HG02623 (cell line): Measurements from ENCODE around the gene CCDC66.
"Not testable (repeated sequence)": the region's sequence is repeated elsewhere in the genome, so short reads cannot be mapped to it uniquely, and the experiment has no call there.

ENCODE experiments used
- ATAC-seq: cut with Tn5 transposase; IDR thresholded peaks from one replicate; pipeline ENCODE4 v1.9.1; 2021; ENCODE audit warnings: moderate library complexity; ENCODE audit not compliant: unreplicated experiment

Gene CCDC66

GRCh38 chr3:56556908-56557830 lies at the start of gene CCDC66:
CCDC66 (plus strand) TSS chr3:56557175; CDS start chr3:56557243, 68 bp downstream.
- ATAC-seq, result peak; percentile 100

DNA sequence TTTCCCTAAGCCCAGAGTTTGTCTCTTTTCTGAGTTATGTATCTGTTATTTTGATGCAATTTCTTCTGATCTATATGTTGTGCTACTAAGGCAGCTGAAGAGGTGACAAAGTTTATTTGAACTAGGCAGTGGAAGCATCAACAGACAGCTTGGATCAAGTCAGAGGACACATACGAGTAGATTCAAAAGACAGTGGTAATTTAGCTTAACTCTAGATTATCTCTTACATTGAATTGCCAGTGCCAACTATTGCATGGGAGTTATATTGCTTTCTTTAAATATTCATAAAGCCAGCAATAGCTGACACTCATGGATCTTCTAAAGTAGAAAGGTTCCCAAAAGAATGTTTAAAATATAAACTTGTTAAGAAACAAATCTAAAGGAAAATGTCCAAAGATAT lies 37.3 kb upstream of the CCDC66 start:
- ATAC-seq, result no peak

DNA sequence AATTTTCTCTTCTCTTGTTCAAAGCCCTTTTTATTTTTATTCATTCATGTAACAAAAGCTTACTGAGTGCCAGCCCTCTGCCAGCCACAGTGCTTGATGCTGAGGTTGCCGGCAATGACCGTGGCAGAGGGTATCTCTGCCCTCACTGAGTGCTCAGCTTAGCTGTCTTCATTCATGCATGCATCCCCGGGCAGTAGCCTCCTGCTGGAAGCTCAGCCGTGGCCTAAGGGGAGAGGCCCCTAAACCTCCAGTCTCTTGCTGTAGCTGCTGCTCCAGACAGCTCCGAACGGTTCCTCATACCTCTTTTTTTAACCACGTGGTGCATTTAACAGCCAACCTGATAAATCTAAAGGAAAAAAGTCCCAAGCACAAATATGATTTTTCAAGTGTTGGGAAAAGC lies 34.6 kb upstream of the CCDC66 start:
- ATAC-seq, result no peak

DNA sequence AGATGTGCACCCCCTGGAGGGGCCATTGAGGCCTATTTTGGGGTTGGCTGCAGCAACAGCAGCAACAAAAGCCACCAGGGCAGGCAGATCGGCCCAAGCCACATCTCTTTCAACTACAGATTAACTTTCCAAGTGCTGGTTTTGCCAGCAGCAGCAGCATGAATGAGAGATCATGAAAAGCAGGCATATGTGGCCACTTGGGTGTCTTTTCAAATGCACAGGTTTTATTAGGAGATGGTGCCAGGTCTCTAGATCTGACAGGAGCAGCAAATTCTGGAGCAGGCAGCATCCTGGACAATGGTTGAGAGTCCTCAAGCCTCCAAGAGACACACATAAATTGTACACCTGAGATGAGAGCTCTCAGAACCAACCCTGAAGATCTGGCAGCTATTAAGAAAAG lies 31.7 kb upstream of the CCDC66 start:
- ATAC-seq, result no peak

DNA sequence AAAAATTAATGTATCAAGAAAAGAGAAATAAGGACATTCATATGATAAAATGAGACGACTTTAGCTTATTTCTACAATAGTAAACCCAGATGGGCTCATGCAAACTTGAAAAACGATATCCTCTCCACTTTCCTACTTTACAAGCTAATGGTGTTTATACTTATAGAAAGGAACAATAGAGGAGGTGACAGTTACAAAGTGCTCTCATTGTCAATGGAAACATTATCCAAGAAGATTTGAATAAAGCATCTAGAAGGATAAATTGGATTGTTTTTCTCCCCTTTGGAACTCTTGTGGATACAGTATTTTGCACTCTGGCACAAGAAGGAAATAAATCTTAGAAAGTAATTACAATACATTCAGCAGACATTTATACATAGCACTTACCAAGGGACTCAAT lies 20.2 kb upstream of the CCDC66 start:
- no peak for ATAC-seq

GRCh38 chr3:56547486-56547885 lies 9.5 kb upstream of the CCDC66 start:
- no peak for ATAC-seq

- ATAC-seq, result peak; percentile 1
Observed at GRCh38 chr3:56557831-56558170, 826 bp downstream of the CCDC66 start.

DNA sequence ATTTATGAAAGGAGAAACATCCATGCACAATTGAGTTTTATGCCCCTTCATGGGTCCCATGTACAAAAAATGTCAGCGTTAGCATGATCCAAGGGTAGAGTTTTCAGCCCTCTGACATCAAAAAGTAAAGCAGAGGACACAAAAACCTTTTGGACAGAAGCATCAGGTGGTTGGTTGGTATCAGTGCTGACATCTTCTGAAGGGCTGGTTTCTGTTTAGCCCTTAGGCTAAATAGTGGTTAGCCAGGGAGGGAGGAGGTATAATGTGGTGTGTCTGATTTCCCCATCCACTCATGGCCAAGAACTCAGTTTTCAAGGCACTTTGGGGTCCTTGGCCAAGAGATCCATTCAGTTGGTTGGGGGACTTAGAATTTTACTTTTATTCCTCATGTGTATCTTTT lies 16.5 kb downstream of the CCDC66 start:
- no peak for ATAC-seq

DNA sequence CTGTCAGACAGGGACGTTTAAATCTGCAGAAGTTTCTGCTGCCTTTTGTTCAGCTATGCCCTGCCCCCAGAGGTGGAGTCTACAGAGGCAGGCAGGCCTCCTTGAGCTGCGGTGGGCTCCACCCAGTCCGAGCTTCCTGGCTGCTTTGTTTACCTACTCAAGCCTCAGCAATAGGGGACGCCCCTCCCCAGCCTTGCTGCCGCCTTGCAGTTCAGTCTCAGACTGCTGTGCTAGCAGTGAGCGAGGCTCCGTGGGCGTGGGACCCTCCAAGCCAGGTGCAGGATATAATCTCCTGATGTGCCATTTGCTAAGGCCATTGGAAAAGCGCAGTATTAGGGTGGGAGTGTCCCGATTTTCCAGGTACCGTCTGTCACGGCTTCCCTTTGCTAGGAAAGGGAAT lies 25.0 kb downstream of the CCDC66 start:
- not testable (repeated sequence) for ATAC-seq

DNA sequence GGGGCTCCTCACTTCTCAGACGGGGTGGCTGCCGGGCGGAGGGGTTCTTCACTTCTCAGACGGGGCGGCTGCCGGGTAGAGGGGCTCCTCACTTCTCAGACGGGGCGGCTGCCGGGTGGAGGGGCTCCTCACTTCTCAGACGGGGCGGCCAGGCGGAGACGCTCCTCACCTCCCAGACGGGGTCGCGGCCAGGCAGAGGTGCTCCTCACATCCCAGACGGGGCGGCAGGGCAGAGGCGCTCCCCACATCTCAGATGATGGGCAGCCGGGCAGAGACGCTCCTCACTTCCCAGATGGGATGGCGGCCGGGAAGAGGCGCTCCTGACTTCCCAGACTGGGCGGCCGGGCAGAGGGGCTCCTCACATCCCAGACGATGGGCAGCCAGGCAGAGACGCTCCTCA lies 27.3 kb downstream of the CCDC66 start:
- ATAC-seq, result not testable (repeated sequence)

DNA sequence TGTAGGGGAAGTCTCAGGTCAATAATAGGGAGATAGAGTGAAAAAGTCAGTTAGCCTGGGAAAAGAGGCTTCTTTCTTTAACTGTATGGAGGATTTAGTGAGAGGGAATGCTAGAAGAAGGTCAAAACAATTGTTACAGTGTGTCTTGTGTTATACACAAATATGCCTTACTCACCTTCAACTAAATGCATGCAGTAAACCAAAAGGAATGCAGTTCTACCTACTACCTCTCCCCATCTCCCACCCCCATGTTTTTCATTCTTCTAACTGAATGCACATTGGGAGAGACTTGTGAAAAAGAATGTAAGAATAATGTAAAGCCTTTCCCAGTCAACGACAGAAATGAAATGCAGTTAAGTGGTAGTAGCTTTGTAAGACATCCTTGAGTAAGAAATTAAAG lies 33.8 kb downstream of the CCDC66 start:
- no peak for ATAC-seq

DNA sequence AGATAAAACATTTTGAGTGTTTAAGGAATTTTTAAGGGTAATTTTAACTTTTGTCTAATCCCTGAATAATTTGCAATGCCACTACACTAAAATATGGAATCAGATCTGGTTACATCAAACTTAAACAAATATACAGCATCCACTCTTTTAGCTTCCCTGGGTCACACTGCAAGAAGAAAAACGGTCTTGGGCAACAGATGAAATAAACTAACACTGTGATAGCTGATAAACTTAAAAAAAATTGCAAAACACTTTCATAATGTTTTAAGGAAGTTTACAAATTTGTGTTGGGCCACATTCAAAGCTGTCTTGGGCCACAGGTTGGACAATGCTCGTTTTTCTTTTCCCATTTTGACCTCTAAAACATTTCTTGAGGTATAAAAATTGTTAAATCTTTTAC lies 34.3 kb downstream of the CCDC66 start:
- no peak for ATAC-seq

GRCh38 chr3:56593455-56594158 lies 36.6 kb downstream of the CCDC66 start:
- ATAC-seq, result no peak

DNA sequence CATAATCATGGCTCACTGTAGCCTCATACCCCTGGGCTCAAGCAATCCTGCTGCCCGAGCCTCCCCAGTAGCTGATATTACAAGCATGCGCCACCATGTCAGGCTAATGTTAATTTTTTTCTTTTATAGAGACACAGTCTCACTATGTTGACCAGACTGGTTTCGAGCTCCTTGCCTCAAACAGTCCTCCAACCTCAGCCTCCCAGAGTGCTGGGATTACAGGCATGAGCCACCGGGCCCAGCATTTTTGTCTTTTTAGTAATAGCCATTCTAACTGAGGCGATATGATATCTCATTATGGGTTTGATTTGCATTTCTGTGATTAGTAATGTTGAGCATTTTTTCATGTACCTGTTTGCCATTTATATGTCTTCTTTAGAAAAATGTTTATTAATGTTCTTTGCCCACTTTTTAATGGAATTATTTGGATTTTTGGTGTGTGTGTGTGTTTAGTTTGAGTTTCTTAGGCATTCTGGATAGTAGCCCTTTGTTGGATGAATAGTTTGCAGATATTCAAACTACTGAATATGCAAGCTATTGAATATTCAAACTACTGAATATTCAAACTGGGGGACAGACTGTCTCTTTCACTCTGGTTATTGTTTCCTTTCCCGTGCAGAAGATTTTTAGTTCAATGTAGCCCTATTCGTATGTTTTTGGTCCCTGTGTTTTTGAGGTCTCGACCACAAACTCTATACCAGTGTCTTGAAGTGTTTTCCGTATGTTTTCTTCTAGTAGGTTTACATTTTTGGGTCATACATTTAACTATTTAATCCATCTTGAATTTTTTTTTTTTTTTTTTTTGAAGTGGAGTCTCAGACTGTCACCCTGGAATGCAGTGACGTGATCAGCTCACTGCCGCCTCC lies 39.2 kb downstream of the CCDC66 start:
- no peak for ATAC-seq

GRCh38 chr3:56608479-56608878 lies 51.5 kb downstream of the CCDC66 start:
- ATAC-seq, result not testable (repeated sequence)

DNA sequence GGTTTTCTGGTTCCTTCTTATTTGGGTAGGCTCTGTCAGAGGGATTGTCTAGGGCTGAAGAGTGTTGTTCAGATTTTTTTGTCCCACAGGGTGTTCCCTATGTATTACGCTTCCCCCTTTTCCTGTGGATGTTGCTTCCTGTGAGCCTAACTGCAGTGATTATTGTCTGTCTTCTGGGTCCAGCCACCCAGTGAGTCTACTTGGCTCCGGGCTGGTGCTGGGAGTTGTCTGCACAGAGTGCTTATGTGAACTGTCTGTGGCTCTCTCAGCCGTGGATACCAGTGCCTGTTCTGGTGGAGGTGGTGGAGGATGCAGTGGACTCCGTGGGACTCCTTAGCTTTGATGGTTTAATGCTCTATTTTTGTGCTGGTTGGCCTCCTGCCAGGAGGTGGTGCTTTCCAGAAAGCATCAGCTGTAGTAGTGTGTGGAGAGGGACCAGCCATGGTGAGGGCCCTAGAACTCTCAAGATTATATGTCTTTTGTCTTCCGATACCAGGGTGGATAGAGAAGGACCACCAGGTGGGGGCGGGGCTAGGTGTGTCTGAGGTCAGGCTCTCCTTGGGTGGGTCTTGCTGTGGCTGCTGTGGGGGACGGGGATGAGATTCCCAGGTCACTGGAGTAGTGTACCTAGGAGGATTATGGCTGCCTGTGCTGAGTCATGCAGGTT lies 53.8 kb downstream of the CCDC66 start:
- ATAC-seq, result no peak

GRCh38 chr3:56611364-56611763 lies 54.4 kb downstream of the CCDC66 start:
- ATAC-seq, result no peak

GRCh38 chr3:56612146-56612545 lies 55.2 kb downstream of the CCDC66 start:
- ATAC-seq, result no peak

DNA sequence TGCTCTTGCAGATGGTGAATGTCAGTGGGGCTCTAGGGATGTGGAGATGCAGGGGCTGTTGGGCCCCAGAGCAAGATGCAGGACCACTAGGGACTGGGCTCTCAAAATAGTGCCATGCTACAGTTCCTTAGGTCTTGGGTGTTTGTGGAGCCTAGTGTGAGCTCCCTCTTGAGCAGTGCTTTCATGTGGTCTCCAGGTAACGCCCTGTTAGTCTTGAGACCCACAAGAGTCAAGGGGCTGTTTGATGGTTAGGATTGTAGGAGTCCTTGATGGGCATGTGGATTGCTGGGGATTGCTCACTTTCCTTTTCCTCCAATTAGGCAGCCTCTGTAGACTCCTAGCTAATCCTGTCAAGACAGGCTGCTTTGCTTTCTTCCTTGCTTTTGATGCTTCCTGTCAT lies 56.0 kb downstream of the CCDC66 start:
- no peak for ATAC-seq

- ATAC-seq, result no peak
Observed at GRCh38 chr3:56616478-56617006, 59.6 kb downstream of the CCDC66 start.

DNA sequence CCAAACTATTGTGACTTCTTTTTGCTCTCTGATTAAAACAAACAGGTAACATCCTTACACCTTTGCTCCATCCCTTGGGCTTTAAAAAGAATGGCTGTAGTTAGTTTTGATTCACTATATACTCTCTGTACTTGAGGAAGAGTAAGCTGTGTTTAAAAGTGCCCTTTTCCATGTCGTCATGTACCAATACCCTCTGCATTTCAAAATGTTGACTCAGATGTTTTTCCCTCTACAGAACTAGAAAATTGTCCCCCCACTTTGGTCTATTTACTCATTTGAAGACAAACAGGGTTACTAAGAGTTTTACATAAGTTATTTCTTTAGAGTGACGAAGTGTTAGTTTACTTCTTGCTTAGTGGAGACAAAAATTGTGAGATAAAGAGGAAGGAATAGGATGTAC lies 63.4 kb downstream of the CCDC66 start:
- ATAC-seq, result no peak
